Measurements from ENCODE around the gene ZNF134. TPM values are rescaled to one million over a fixed set of nuclear protein-coding genes. Genes with fewer than 3 reads are reported as not detected.

Gene ZNF134
- total RNA-seq, 2 donors from 2014 or later: 7.4 to 9.0 TPM

Other genes with a start within 250 kb of the ZNF134 start
- gene ZNF548, start 224.4 kb upstream of the ZNF134 start, total RNA-seq: 10 to 100 TPM in 1 of 2 donors, 1 to 10 TPM in 1; 8.1 to 10.7 TPM
- gene ZNF17, start 203.1 kb upstream of the ZNF134 start, total RNA-seq: 10 to 100 TPM in 1 of 2 donors, 1 to 10 TPM in 1; 7.7 to 12.1 TPM
- 1 to 10 TPM; 7.3 to 8.3 TPM for gene ZNF749, start 178.9 kb upstream of the ZNF134 start, total RNA-seq
- under 1 TPM; 0.37 to 0.50 TPM for gene VN1R1, start 157.1 kb upstream of the ZNF134 start, total RNA-seq
- 1 to 10 TPM; 3.2 to 3.8 TPM for gene ZNF772, start 136.7 kb upstream of the ZNF134 start, total RNA-seq
- 1 to 10 TPM; 3.2 to 4.0 TPM for gene ZNF419, start 126.5 kb upstream of the ZNF134 start, total RNA-seq
- 1 to 10 TPM; 2.6 to 5.0 TPM for gene ZNF773, start 114.3 kb upstream of the ZNF134 start, total RNA-seq
- 1 to 10 TPM; 2.7 to 3.5 TPM for gene ZNF549, start 86.9 kb upstream of the ZNF134 start, total RNA-seq
- gene ZNF550, start 54.4 kb upstream of the ZNF134 start, total RNA-seq: 1 to 10 TPM; 2.7 to 5.3 TPM
- 1 to 10 TPM; 2.0 to 3.2 TPM for gene ZNF416, start 35.3 kb upstream of the ZNF134 start, total RNA-seq
- 1 to 10 TPM in 1 of 2 donors, under 1 TPM in 1; 0.95 to 1.5 TPM for gene ZIK1, start 30.1 kb upstream of the ZNF134 start, total RNA-seq
- 1 to 10 TPM; 1.2 to 1.7 TPM for gene ZNF530, start 14.4 kb upstream of the ZNF134 start, total RNA-seq
- 1 to 10 TPM; 7.4 to 9.9 TPM for gene ZNF211, start 18.9 kb downstream of the ZNF134 start, total RNA-seq
- gene ZSCAN4, start 54.7 kb downstream of the ZNF134 start, total RNA-seq: not detected
- gene ZNF551, start 67.7 kb downstream of the ZNF134 start, total RNA-seq: 1 to 10 TPM; 4.9 to 5.2 TPM
- 1 to 10 TPM in 1 of 2 donors, under 1 TPM in 1; 0.67 to 1.8 TPM for gene ZNF154, start 95.0 kb downstream of the ZNF134 start, total RNA-seq
- 1 to 10 TPM; 2.2 to 3.1 TPM for gene ZNF671, start 113.4 kb downstream of the ZNF134 start, total RNA-seq
- 10 to 100 TPM; 13.3 to 16.5 TPM for gene ZNF776, start 132.6 kb downstream of the ZNF134 start, total RNA-seq
- 10 to 100 TPM; 13.0 to 15.2 TPM for gene ZNF586, start 155.4 kb downstream of the ZNF134 start, total RNA-seq
- gene ZNF552, start 200.7 kb downstream of the ZNF134 start, total RNA-seq: 10 to 100 TPM; 24.1 to 31.7 TPM
- gene ZNF587B, start 216.1 kb downstream of the ZNF134 start, total RNA-seq: 10 to 100 TPM; 13.0 to 22.4 TPM
- 10 to 100 TPM; 50.5 to 64.8 TPM for gene ZNF587, start 235.6 kb downstream of the ZNF134 start, total RNA-seq

Data from left colon (tissue), 2 donors.